PC-9 (cell line): ENCODE measurements around the gene BPTF.
"Not testable (repeated sequence)": the region's sequence is repeated elsewhere in the genome, so short reads cannot be mapped to it uniquely, and the experiment has no call there.

Experiments used
- CTCF ChIP-seq: fragments of 200-600 bp; sonication (generic); conservative IDR thresholded peaks from 2 replicates; pipeline ENCODE4 v1.6.1; 2017; ENCODE audit warnings: mixed run types, antibody characterized with exemption, mild to moderate bottlenecking, moderate library complexity
- EZH2 ChIP-seq: fragments of 200-600 bp; sonication (generic); IDR thresholded peaks from 2 replicates; pipeline ENCODE4 v1.8.0; 2017; ENCODE audit warnings: antibody characterized with exemption, low read depth

- TF ChIP-seq CTCF, EZH2: not testable (repeated sequence)
Observed at GRCh38 chr17:68022547-68022946, 197.2 kb downstream of the BPTF start.
